Pancreas (tissue), 10 donors: ENCODE measurements around the gene PLEKHG2. TPM values are rescaled to one million over a fixed set of nuclear protein-coding genes. Genes with fewer than 3 reads are reported as not detected.

Experiments
- ATAC-seq, 4 donors: fragments of 200-7000 bp; cut with Tn5 transposase; one replicate each; pipeline versions ENCODE4 v1.8.0 to v1.9.1; 2020; ENCODE audit warnings: mild to moderate bottlenecking in 4 of 4, moderate library complexity in 4 of 4
- DNase-seq, 6 donors: peaks; one replicate each; pipeline ENCODE4 v3.0.0-alpha.2; 2020
- FAIRE-seq: peaks from 2 replicates; lab custom pipeline; 2012; peaks lifted over from hg19 to GRCh38; lab: Jason Lieb, UNC
- H3K27ac ChIP-seq, 4 donors: fragments of 200-600 bp; sonication (generic); 1 replicate in 3 of 4; 2 replicates in 1 of 4; pipeline versions ENCODE4 v1.5.0 to v1.8.0; 2020
- H3K27me3 ChIP-seq, 4 donors: fragments of 200-600 bp; one replicate each; pipeline ENCODE4 v1.8.0; 2021
- H3K36me3 ChIP-seq, 3 donors: fragments of 200-600 bp; sonication (generic) in 1 of 3; one replicate each; pipeline versions ENCODE4 v1.5.0 to v1.8.0; 2020 to 2021
- H3K4me1 ChIP-seq, 3 donors: fragments of 200-600 bp; one replicate each; pipeline ENCODE4 v1.8.0; 2021
- H3K4me3 ChIP-seq, 4 donors: fragments of 200-600 bp; sonication (generic) in 2 of 4; one replicate each; pipeline versions ENCODE4 v1.5.0 to v1.8.0; 2020 to 2021
- H3K9me3 ChIP-seq, 4 donors: fragments of 200-600 bp; one replicate each; pipeline ENCODE4 v1.8.0; 2021
- CTCF ChIP-seq, 4 donors: fragments of 200-600 bp; sonication (generic) in 3 of 4; IDR thresholded peaks; one replicate each; pipeline versions ENCODE4 v1.5.0 to v1.8.0; 2021; ENCODE audit warnings: antibody characterized with exemption in 4 of 4
- WGBS, 2 donors: extraction: QIAGEN DNeasy Blood & Tissue Kit; methylation state at CpG; one replicate each; pipeline ENCODE4 v1.1.7; 2013; 5-methylcytosine and 5-hydroxymethylcytosine counted together
- intact Hi-C, 3 donors: fragments of 100-400 bp; cut with DNase I; formaldehyde crosslinking; loops; one replicate each; pipeline versions ENCODE4 v1.11.1 to v1.14.2; 2022
- microRNA-seq, 2 donors: library from miRNA; unstranded; fragments of <30 nt; microRNA quantifications; one replicate each; pipeline versions ENCODE4 to v1.1.0, GENCODE V29; 2019 to 2020
- polyA plus RNA-seq, 2 donors: library from polyadenylated mRNA; stranded (reverse); fragments of 200-250 nt; gene quantifications; one replicate each; pipeline ENCODE4 v1.2.3, GENCODE V29; 2013
- total RNA-seq, 6 donors: library from RNA; stranded (reverse); fragmentation: NEBNext Ultra II Directional in 4 of 6; extraction: Animal tissue kit (Norgen Biotek cat#: 25700) in 4 of 6; gene quantifications; one replicate each; pipeline versions ENCODE4 v1.2.1 to v1.2.4, GENCODE V29; 2021 to 2023
- donor health status: healthy with polysubstance abuse.
- donor health status: DM: no; HTN: no; CAD: no; lungs with moderate emphysema.
- donor health status: DM: no; HTN: no; CAD: no.
- donor health status: control.
- donor health status: control.
- donor health status: Bipolar disorder and iron deficiency.
- donor health status: DM: yes; HTN: yes; CAD: no.
- donor health status: DM: no; HTN: no; CAD: no.
- donor health status: DM: no; HTN: no; CAD: no.
- donor health status: DM: yes; HTN: yes; CAD: no.

Gene PLEKHG2
- total and polyA plus RNA-seq, 8 donors: 3.1 to 15.0 (median 7.8) TPM

DNA sequence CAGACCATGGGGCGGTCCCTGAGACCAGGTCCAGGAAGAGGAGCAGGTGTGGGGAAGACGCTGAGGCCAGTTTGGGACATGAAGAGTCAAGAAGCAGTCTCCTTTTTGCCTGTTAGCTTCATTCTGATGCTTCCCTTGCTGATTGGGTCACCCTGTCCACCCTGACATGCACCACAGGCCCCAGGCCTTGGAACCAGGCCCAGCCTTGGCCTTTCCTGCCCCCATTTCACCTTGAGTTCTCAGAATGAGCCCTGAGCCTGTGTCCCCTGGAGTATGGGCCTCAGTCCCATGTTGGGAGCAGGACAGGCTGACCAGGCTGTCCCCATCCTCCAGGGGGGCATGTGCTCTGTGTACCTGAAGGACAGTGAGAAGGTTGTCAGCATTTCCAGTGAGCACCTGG lies 63.3 kb downstream of the PLEKHG2 start:
- intact Hi-C loops: no loop called here
- ATAC-seq: no peak

More for the DNA sequence above, 63.3 kb downstream of the PLEKHG2 start:
- FAIRE-seq (no peak), DNase-seq (no peak)
- H3K27me3 ChIP-seq: no peaks in the 10 kb centered on the region
- no peak overlapping the region for H3K27ac ChIP-seq
- no peaks in the 10 kb centered on the region for H3K4me1 ChIP-seq
- WGBS, 2 donors: 95 to 100% methylated on average over 2 of the region's 2 CpGs
- no peak overlapping the region for H3K4me3 ChIP-seq
- no peaks in the 10 kb centered on the region for H3K9me3 ChIP-seq
- H3K36me3 ChIP-seq: peaks cover 4 to 47% (median 40%) of the 10 kb centered on the region in 3 donors
- no peak for TF ChIP-seq CTCF (IDR thresholded peaks at IDR 0.05)

Small RNA genes lying within 50 kb of the gene (microRNA-seq; reads per million reads assigned to microRNA genes)
- 0 to 0.88 reads per million in 2 donors for gene MIR4530

Other genes starting within 250 kb of the PLEKHG2 start
- 1 to 10 TPM; 1.6 to 8.5 (median 4.1) TPM for gene NCCRP1, start 215.7 kb upstream of the PLEKHG2 start, total RNA-seq
- 1 to 10 TPM in 1 of 2 donors, under 1 TPM in 1; 0.96 to 1.7 TPM for gene NCCRP1, start 215.7 kb upstream of the PLEKHG2 start, polyA plus RNA-seq
- gene SYCN, start 208.4 kb upstream of the PLEKHG2 start, total RNA-seq: 1,000 to 10,000 TPM; 1,282 to 3,883 (median 2,778) TPM
- 1,000 to 10,000 TPM; 1,825 to 2,558 TPM for gene SYCN, start 208.4 kb upstream of the PLEKHG2 start, polyA plus RNA-seq
- not detected for gene IFNL3, start 167.7 kb upstream of the PLEKHG2 start, total RNA-seq
- not detected for gene IFNL3, start 167.7 kb upstream of the PLEKHG2 start, polyA plus RNA-seq
- not detected for gene IFNL4, start 163.8 kb upstream of the PLEKHG2 start, total RNA-seq
- gene IFNL4, start 163.8 kb upstream of the PLEKHG2 start, polyA plus RNA-seq: under 1 TPM in 1 of 2 donors, not detected in 1; 0.09 TPM
- not detected for gene IFNL2, start 144.3 kb upstream of the PLEKHG2 start, total RNA-seq
- gene IFNL2, start 144.3 kb upstream of the PLEKHG2 start, polyA plus RNA-seq: not detected
- gene IFNL1, start 116.3 kb upstream of the PLEKHG2 start, total RNA-seq: not detected
- gene IFNL1, start 116.3 kb upstream of the PLEKHG2 start, polyA plus RNA-seq: not detected
- 1 to 10 TPM; 1.7 to 2.3 (median 2.2) TPM for gene LRFN1, start 91.8 kb upstream of the PLEKHG2 start, total RNA-seq
- 1 to 10 TPM in 1 of 2 donors, under 1 TPM in 1; 0.77 to 1.6 TPM for gene LRFN1, start 91.8 kb upstream of the PLEKHG2 start, polyA plus RNA-seq
- gene GMFG, start 76.6 kb upstream of the PLEKHG2 start, total RNA-seq: 10 to 100 TPM in 2 of 6 donors, 1 to 10 TPM in 4; 1.7 to 17.3 (median 5.9) TPM
- 10 to 100 TPM; 16.1 to 17.3 TPM for gene GMFG, start 76.6 kb upstream of the PLEKHG2 start, polyA plus RNA-seq
- gene SAMD4B, start 70.2 kb upstream of the PLEKHG2 start, total RNA-seq: 10 to 100 TPM; 24.1 to 46.4 (median 30.8) TPM
- gene SAMD4B, start 70.2 kb upstream of the PLEKHG2 start, polyA plus RNA-seq: 100 to 1,000 TPM; 103 to 106 TPM
- gene PAF1, start 21.6 kb upstream of the PLEKHG2 start, total RNA-seq: 10 to 100 TPM; 11.3 to 17.7 (median 14.6) TPM
- 10 to 100 TPM; 28.1 to 41.1 TPM for gene PAF1, start 21.6 kb upstream of the PLEKHG2 start, polyA plus RNA-seq
- gene MED29, start 21.3 kb upstream of the PLEKHG2 start, total RNA-seq: 10 to 100 TPM; 15.2 to 23.9 (median 17.5) TPM
- 10 to 100 TPM; 13.2 to 21.0 TPM for gene MED29, start 21.3 kb upstream of the PLEKHG2 start, polyA plus RNA-seq
- gene ZFP36, start 5.8 kb upstream of the PLEKHG2 start, total RNA-seq: 10 to 100 TPM; 20.2 to 45.6 (median 31.9) TPM
- 100 to 1,000 TPM; 104 to 151 TPM for gene ZFP36, start 5.8 kb upstream of the PLEKHG2 start, polyA plus RNA-seq
- gene RPS16, start 23.3 kb downstream of the PLEKHG2 start, total RNA-seq: 1,000 to 10,000 TPM in 5 of 6 donors, 100 to 1,000 TPM in 1; 920 to 1,759 (median 1,167) TPM
- 1,000 to 10,000 TPM; 1,276 to 1,384 TPM for gene RPS16, start 23.3 kb downstream of the PLEKHG2 start, polyA plus RNA-seq
- 10 to 100 TPM; 49.3 to 69.6 (median 54.0) TPM for gene SUPT5H, start 32.9 kb downstream of the PLEKHG2 start, total RNA-seq
- 100 to 1,000 TPM; 172 to 229 TPM for gene SUPT5H, start 32.9 kb downstream of the PLEKHG2 start, polyA plus RNA-seq
- gene TIMM50, start 68.2 kb downstream of the PLEKHG2 start, total RNA-seq: 10 to 100 TPM; 15.2 to 27.5 (median 21.3) TPM
- 10 to 100 TPM; 38.6 to 40.4 TPM for gene TIMM50, start 68.2 kb downstream of the PLEKHG2 start, polyA plus RNA-seq
- under 1 TPM in 1 of 6 donors, not detected in 5; 0.13 TPM for gene DLL3, start 86.3 kb downstream of the PLEKHG2 start, total RNA-seq
- under 1 TPM in 1 of 2 donors, not detected in 1; 0.14 TPM for gene DLL3, start 86.3 kb downstream of the PLEKHG2 start, polyA plus RNA-seq
- not detected for gene SELENOV, start 102.5 kb downstream of the PLEKHG2 start, total RNA-seq
- not detected for gene SELENOV, start 102.5 kb downstream of the PLEKHG2 start, polyA plus RNA-seq
- gene EID2B, start 120.2 kb downstream of the PLEKHG2 start, total RNA-seq: 1 to 10 TPM in 1 of 6 donors, under 1 TPM in 5; 0.63 to 1.1 (median 0.80) TPM
- 1 to 10 TPM; 1.3 to 3.9 TPM for gene EID2B, start 120.2 kb downstream of the PLEKHG2 start, polyA plus RNA-seq
- 1 to 10 TPM; 3.3 to 7.5 (median 5.2) TPM for gene EID2, start 127.5 kb downstream of the PLEKHG2 start, total RNA-seq
- gene EID2, start 127.5 kb downstream of the PLEKHG2 start, polyA plus RNA-seq: 10 to 100 TPM in 1 of 2 donors, 1 to 10 TPM in 1; 6.7 to 10.8 TPM
- gene LGALS13, start 189.9 kb downstream of the PLEKHG2 start, total RNA-seq: not detected
- not detected for gene LGALS13, start 189.9 kb downstream of the PLEKHG2 start, polyA plus RNA-seq
- gene LGALS16, start 243.2 kb downstream of the PLEKHG2 start, total RNA-seq: not detected
- not detected for gene LGALS16, start 243.2 kb downstream of the PLEKHG2 start, polyA plus RNA-seq